Tibial nerve (tissue), 4 donors: ENCODE results near the gene NAT16. TPM values are rescaled to one million over a fixed set of nuclear protein-coding genes. Genes with fewer than 3 reads are reported as not detected.

Source experiments
- DNase-seq, 2 donors: peaks; one replicate each; pipeline ENCODE4 v3.0.0-alpha.2; 2019; ENCODE audit warnings: low spot score in 2 of 2
- H3K27ac ChIP-seq, 4 donors: fragments of 200-600 bp; sonication (generic) in 3 of 4; one replicate each; pipeline ENCODE4 v1.5.1; 2017 to 2019; ENCODE audit warnings: mild to moderate bottlenecking in 1 of 4
- H3K27me3 ChIP-seq, 2 donors: fragments of 200-600 bp; sonication (generic) in 1 of 2; one replicate each; pipeline versions ENCODE4 v1.5.1 to v1.6.0; 2017 to 2019
- H3K36me3 ChIP-seq, 3 donors: fragments of 200-600 bp; sonication (generic); one replicate each; pipeline ENCODE4 v1.5.1; 2018 to 2019
- H3K4me1 ChIP-seq, 4 donors: fragments of 200-600 bp; sonication (generic) in 3 of 4; one replicate each; pipeline ENCODE4 v1.5.1; 2017 to 2019
- H3K4me3 ChIP-seq, 4 donors: fragments of 200-600 bp; sonication (generic) in 3 of 4; one replicate each; pipeline ENCODE4 v1.5.1; 2017 to 2019; ENCODE audit warnings: mild to moderate bottlenecking in 1 of 4, moderate library complexity in 1 of 4
- H3K9me3 ChIP-seq, 4 donors: fragments of 200-600 bp; sonication (generic) in 3 of 4; one replicate each; pipeline ENCODE4 v1.5.1; 2017 to 2019
- CTCF ChIP-seq, 5 experiments: fragments of 200-600 bp in 3 of 5; fragments of 450-650 bp in 2 of 5; sonication (generic) in 3 of 5; IDR thresholded peaks; one replicate each; pipeline ENCODE4 v1.5.1; 2016 to 2019; ENCODE audit warnings: antibody characterized with exemption in 5 of 5, mild to moderate bottlenecking in 3 of 5, moderate library complexity in 2 of 5
- EP300 ChIP-seq, 2 donors: sonication (generic); formaldehyde crosslinking; IDR thresholded peaks; one replicate each; pipeline ENCODE4 v1.6.1; 2017; ENCODE audit warnings: antibody characterized with exemption in 2 of 2, mild to moderate bottlenecking in 1 of 2
- POLR2A ChIP-seq, 2 donors: fragments of 450-650 bp; IDR thresholded peaks; one replicate each; pipeline ENCODE4 v1.6.1; 2017; ENCODE audit warnings: antibody characterized with exemption in 2 of 2, mild to moderate bottlenecking in 2 of 2, moderate library complexity in 2 of 2
- WGBS, 2 donors: methylation state at CpG; one replicate each; pipeline ENCODE4 v1.1.5; 2018; 5-methylcytosine and 5-hydroxymethylcytosine counted together
- total RNA-seq, 4 donors: library from RNA; depleted of rRNA; stranded (reverse); fragments of >200 nt; gene quantifications; one replicate each; pipeline ENCODE4 v1.1.0, GENCODE V29; 2016

NAT16 gene
- total RNA-seq, result not detected

GRCh38 chr7:101180130-101180755 is at the start of gene NAT16:
NAT16 (minus strand) TSS chr7:101180293; CDS start chr7:101174807, 5,486 bp downstream.
- TF ChIP-seq EP300 (IDR thresholded peaks at IDR 0.05) (no peak), CTCF (IDR thresholded peaks at IDR 0.05) (no peak), POLR2A (IDR thresholded peaks at IDR 0.05) (no peak)
- H3K9me3 ChIP-seq, result no peaks in the 10 kb centered on the region
- no peak within 1 kb of the TSS for H3K4me3 ChIP-seq
- peaks cover 0 to 18% (median 6%) of the 10 kb centered on the region in 4 donors for H3K4me1 ChIP-seq
- H3K36me3 ChIP-seq, result no peaks in the 10 kb centered on the region
- H3K27me3 ChIP-seq, result peaks cover 0 to 89% of the 10 kb centered on the region in 2 donors
- no peak for DNase-seq
- WGBS, 2 donors, result 3 to 5% methylated on average over 28 to 31 of the region's 56 CpGs
- H3K27ac ChIP-seq, result no peak within 1 kb of the TSS

GRCh38 chr7:101226721-101227120 is 46.6 kb upstream of the NAT16 start:
- 75 to 78% methylated on average over 9 of the region's 9 CpGs for WGBS, 2 donors
- Histone ChIP-seq H3K27ac (no peak overlapping the region), H3K4me1 (peaks cover 0 to 5% (median under 1%) of the 10 kb centered on the region in 4 donors), H3K4me3 (no peak overlapping the region), H3K36me3 (peaks cover 0 to 91% (median 15%) of the 10 kb centered on the region in 3 donors), H3K27me3 (no peaks in the 10 kb centered on the region), H3K9me3 (no peaks in the 10 kb centered on the region)
- no peak for TF ChIP-seq POLR2A (IDR thresholded peaks at IDR 0.05)
- TF ChIP-seq CTCF (IDR thresholded peaks at IDR 0.05), result no peak
- TF ChIP-seq EP300 (IDR thresholded peaks at IDR 0.05), result no peak
- no peak for DNase-seq

GRCh38 chr7:101225650-101226049 is 45.6 kb upstream of the NAT16 start:
- WGBS, 2 donors, result 99 to 100% methylated on average over 6 of the region's 6 CpGs
- Histone ChIP-seq H3K4me3 (no peak overlapping the region), H3K9me3 (no peaks in the 10 kb centered on the region), H3K36me3 (peaks cover 0 to 93% (median 15%) of the 10 kb centered on the region in 3 donors), H3K27me3 (no peaks in the 10 kb centered on the region), H3K27ac (no peak overlapping the region), H3K4me1 (peaks cover 0 to 12% (median 0%) of the 10 kb centered on the region in 4 donors)
- TF ChIP-seq EP300 (IDR thresholded peaks at IDR 0.05), result no peak
- no peak for TF ChIP-seq POLR2A (IDR thresholded peaks at IDR 0.05)
- no peak for TF ChIP-seq CTCF (IDR thresholded peaks at IDR 0.05)
- no peak for DNase-seq

- WGBS, 2 donors, result 86 to 92% methylated on average over 13 to 15 of the region's 15 CpGs
- no peak for DNase-seq
- TF ChIP-seq EP300 (IDR thresholded peaks at IDR 0.05) (no peak), CTCF (IDR thresholded peaks at IDR 0.05) (no peak), POLR2A (IDR thresholded peaks at IDR 0.05) (no peak)
- H3K27ac ChIP-seq, result no peak overlapping the region
- H3K9me3 ChIP-seq, result no peaks in the 10 kb centered on the region
- H3K4me1 ChIP-seq, result peaks cover 0 to 33% (median 14%) of the 10 kb centered on the region in 4 donors
- peaks cover 0 to 72% (median 15%) of the 10 kb centered on the region in 3 donors for H3K36me3 ChIP-seq
- H3K27me3 ChIP-seq, result no peaks in the 10 kb centered on the region
- no peak overlapping the region for H3K4me3 ChIP-seq
Measured at GRCh38 chr7:101223528-101223927, 43.4 kb upstream of the NAT16 start.

GRCh38 chr7:101222275-101222830 is 42.3 kb upstream of the NAT16 start:
- H3K36me3 ChIP-seq, result peaks cover 0 to 63% (median 11%) of the 10 kb centered on the region in 3 donors
- WGBS, 2 donors, result 86 to 87% methylated on average over 27 of the region's 27 CpGs

More at GRCh38 chr7:101222275-101222830, 42.3 kb upstream of the NAT16 start:
- Histone ChIP-seq H3K27me3 (no peaks in the 10 kb centered on the region), H3K9me3 (no peaks in the 10 kb centered on the region), H3K4me3 (no peak overlapping the region), H3K4me1 (peaks cover 0 to 35% (median 16%) of the 10 kb centered on the region in 4 donors), H3K27ac (no peak overlapping the region)
- TF ChIP-seq POLR2A (IDR thresholded peaks at IDR 0.05) (no peak), CTCF (IDR thresholded peaks at IDR 0.05) (no peak), EP300 (IDR thresholded peaks at IDR 0.05) (no peak)
- no peak for DNase-seq
